Stimulated activated CD4-positive, alpha-beta T cell treated with anti-CD3 and anti-CD28 coated beads, Interleukin-2, amount 100 ng/mL, for 48 hours (primary cell): ENCODE measurements around the gene RSPH6A.

Experiments
- DNase-seq, 2 donors: peaks; one replicate each; pipeline ENCODE4 v3.0.0-alpha.2; 2020

The RSPH6A gene

DNA sequence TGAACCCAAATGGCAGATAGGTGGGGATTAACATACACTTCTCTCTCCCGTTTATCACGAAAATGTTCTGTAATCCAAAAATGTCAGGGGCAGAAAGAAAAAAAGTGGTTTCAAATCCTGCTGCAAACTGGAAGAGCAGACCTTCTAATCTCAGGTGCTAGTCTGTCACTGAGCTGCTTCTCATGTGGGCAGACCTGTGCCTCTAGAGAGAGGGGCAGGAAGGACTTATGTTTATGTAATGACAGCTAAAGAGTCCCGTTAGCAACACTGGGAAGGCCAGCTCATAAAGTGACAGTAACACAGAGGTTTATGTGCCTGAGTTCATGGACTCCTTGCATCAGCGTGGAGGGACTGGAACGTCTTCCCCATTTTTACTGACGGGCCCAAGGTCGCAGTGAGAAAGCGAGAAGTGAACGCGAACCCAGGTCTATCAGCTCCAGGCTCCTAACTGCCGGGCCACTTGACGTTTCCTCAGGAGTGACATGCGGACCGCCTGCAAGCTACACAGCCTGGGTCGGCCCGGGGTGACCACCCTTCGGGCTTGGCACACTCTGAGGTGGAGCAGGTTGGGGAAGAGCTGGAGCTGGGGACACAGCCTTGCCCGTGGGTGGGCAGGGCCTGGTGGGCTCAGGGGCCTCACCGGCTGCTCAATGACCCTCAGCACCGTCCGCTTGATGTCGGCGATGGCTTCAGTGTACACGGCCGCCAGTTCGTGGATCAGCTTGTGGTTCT lies 9.6 kb upstream of the RSPH6A start:
- DNase-seq: no peak

DNA sequence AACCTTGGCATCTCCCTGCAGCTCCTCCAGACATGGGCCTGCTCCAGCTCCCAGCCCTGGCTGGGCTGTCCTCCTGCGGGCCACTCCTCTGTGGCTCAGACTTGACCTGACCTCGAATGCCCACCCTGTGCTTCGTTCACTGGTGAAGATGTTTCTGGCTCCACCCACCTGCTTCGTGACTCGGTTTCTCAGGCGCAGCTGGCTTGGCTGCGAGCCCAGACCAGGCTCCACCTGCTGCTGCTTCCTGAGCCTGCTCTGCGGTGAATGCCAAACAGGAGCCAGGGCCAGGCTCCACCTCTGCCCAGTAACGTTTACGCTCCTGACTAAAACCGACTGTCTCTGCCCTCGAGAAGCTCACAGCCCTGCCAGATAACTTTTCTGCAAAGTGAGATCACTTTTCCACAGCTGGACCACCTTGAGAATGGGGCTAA lies 8.9 kb upstream of the RSPH6A start:
- DNase-seq: no peak

DNA sequence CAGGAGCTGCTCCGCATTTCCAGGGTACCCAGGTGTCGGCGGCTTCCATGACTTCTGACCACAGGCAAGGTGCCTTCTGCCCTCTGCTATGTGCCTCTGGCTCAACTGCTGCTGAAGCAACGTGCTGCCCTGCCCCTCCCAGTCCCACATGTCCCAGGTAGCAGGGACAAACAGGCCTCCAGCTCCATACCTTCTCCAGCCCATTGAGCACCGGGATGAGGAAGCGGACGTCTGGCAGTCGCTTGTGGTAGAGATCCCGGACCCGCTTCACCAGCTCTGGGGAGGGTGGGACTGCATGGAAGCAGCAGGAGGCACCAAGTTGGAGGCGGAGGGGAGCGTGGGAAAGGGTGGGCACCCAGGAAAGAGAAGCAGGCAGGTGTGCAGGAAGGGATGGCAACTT lies 8.1 kb upstream of the RSPH6A start:
- no peak for DNase-seq

DNA sequence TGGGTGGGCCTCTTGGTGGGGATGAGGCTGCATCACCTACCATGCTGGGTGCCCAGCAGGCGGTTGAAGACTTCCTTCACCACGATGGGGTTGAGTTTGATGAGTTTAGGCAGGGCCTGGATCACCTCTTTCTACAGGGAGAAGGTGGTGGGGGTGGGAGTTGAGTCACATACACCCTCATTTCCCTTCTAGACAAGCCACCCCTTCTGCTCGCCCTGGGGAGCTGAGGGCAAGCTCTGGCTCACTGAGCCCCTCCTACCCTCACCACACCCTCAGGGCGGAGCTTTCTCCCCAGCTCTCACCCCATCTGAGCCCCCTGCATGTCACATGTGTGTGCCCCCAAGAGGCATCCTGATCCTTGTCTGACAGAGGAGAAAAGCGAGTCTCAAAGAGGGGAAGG lies 7.6 kb upstream of the RSPH6A start:
- DNase-seq: no peak

DNA sequence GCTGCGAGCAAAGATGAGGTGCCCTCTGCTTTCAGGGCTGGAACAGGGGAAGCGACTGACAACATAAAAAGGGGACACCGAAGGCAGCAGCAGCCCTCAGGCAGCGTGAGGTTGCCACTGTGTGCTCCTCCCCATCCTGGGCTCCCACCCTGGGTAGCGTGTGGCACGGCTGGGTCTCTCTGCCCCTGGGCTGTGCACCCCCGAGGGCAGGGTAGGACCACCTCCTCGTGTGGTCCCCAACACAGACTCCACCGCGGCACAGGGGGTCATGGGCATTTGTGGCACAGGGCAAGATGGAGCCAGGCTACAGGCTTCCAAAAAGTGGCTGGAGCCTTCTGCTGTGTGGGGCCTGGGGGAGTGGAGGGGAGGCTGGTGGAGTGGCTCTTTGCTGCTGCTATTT lies 6.5 kb upstream of the RSPH6A start:
- DNase-seq: no peak

DNA sequence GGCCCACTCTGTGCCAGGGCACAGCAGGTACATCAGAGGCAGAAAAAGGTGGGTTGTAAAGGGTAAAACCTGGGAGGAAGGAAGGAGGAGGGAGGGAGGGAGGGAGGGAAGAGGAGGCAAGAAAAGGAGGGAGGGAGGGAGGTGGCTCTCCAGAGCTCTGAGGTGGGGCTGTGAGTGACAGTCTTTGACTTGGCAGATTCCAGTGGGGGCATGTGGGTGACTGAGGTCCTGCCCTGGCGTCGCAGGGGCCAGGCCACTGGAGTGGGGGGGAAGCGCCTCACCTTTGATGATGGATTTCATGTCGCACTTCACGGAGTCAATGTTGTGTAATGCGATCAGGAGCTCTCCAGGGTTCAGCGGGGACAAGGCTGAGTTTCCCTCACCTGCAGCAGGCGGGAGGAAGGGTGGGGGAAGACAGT lies 6.0 kb upstream of the RSPH6A start:
- DNase-seq: no peak

DNA sequence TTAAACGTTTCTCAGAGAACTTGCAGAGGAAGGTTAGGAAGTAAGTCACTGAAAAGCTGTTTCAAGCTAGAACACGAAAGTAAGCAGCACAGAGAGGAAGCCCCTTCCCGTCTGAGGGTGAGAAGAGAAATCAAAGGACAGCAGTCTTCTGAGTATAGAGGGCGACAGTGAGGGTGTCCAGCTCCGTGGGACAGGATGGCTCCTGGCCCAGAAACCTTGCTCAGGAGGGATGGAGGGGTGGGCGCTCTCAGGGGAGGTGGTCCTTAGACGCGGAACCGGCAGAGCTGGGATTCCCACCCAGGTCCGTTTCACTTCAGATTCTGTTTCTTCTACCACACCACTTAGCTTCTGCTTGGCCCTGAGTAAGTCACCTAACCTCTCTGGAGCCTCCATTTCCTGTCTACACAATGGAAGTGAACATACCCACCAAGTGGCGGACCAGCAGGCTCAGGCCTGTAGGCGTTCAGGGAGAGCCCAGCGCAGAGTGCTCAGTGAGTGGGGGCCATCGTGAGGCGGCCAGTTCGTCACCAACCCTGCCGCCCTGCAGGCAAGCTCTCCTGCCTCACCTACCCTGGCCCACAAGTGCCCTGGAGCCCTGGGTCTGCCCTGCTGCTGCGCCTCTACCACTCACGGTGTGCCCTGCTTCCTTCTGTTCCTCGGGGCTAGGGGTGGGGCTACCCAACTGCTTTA lies 5.5 kb upstream of the RSPH6A start:
- no peak for DNase-seq

DNA sequence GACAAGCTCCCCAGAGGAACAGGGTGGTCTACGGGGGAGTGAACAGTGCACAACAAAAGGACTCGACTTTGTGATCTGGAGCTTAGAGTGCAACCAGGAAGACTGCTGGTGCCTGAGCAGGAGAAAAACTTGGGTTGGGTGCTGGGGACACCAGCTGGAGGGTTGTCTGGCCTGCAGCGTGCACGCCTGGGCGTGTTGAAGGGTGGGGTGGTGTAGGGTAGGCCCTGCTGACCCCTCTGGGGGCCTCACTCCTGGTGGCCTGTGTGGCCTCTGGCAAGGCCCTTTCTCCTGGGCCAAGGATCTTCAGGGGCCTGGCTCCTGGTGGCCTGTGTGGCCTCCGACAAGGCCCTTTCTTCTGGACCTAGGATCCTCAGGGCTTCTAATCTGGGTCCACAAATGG lies 4.7 kb upstream of the RSPH6A start:
- DNase-seq: no peak

DNA sequence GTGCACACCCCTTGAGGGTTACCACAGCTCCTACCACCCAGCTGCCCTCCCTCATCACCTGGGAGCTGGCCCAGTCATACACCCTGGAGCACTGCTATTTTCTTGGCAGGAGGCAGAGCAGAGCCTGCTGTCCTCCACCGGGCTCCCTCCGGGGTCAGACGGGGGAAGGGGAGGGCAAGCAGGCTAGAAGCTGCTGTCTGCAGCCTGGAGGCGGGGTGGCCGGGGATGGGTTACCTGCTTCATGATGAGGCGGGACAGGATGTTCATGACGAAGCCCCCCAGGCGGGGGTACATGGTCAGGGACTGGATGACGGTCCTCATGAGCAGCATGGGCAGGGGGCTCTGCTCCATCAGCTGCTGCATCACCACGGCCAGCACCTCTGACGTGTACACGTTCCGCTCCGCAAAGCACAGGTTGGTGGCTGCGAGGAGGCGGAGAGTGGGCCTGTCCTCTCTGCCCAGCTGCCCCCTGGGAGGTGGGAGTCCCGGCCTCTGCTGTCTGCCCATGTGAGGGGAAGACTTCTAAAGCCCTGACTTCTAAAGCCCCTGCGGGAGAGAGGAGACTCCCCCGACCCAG lies 2.7 kb upstream of the RSPH6A start:
- DNase-seq: no peak

DNA sequence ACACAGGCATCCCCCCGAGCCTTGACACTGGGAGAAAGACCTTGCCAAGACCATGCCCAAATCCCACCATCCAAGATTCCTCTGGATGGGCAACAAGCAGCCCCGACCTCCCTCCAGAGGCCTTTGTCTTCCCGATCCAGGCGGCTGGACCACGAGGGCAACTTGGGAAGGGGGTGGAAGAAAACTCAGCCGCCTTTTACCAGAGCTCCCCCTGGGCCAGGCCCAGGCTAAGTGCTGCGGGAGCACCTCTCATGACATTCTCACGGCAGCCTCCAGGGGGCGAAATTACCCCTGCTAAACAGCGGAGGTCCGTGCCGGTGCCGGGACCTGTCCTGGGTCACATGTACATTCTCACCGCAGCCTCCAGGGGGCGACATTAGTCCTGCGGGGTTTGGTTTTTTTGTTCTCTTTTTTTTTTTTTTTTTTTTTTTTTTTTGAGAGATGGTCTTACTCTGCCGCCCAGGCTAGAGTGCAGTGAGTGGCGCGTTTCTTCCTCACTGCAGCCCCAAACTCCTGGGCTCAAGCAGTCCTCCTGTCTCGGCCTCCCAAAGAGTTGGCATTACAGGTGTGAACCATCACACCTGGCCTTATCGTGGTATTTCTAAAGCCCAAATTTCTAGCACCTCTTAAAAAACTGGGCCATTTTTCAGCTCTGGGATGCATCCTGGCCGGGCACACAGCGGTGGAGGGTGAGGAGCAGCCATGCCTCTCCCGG lies 2.1 kb upstream of the RSPH6A start:
- peak; percentile 98 to 99 for DNase-seq

DNA sequence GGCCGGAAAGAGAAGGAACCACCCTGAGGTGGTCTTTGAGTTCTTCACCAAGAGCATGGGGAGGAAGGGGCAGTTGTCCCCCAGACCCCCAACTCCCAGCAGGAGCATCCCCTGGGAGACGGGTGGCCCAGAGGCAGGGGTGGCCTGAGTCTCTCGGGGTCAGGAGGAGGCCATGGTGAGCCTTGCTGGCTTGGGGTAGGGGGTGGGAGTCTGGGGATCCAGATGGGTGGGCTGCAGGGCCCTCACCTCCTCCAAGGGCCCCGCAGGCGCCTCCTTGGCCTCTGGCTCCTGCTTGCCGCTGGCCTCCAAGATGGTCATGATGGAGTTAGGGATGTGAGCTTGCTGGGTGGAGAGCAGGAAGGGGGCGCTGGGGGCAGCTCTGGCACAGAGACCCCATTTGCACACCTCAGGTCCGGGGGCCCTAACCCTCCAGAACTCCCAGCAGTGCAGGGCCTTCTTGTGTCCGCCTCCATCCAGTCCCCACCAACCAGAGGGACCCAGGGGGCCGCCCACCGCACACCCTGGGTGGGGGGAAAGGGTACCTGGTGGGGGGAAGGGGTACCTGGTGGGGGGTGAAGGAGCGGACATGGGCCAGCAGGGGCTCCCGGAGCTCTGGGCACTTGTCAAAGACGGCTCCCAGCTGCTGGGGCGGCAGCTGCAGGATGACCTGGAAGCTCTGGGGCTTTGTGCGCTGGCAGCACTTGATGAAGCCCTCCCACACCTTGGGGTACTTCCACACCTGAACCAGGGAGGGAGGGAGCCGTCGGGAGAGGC lies 1.3 kb upstream of the RSPH6A start:
- DNase-seq: no peak

DNA sequence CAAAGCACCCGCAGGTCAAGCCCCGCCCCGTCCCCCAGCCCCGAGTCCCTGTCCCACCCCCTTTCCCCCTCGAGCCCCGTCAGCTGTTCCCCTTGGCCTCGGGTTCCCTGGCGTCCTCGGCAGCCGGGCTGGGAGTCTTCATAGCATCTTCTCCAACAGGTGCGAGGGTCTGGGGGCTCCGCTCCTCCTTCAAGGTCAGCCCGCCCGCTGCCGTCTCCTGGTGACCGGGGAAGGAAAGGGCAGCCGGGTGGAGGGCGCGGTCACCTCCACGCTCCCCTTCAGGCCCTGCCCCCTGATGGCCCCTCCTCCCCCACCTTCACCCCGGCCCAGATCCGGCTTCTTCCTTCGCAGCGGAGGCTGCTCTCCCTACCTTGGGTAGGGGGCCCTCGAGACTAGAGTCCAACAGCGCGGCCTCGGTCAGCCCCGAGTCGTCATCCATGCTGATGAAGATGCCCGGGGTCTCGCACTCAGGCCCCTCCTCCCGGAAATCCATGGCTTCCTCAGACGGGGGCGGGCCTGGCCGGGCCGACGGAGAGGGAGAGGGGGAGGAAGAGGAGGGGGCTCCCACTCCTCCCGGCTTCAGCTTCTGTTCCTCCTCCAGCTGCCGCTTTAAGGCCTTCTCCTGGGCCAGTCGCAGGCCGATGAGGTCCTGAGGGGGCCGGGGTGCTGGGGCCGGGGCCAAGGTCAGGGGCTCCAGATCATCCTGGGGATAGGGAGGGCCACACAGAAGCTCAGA lies 541 bp upstream of the RSPH6A start:
- DNase-seq: no peak

DNA sequence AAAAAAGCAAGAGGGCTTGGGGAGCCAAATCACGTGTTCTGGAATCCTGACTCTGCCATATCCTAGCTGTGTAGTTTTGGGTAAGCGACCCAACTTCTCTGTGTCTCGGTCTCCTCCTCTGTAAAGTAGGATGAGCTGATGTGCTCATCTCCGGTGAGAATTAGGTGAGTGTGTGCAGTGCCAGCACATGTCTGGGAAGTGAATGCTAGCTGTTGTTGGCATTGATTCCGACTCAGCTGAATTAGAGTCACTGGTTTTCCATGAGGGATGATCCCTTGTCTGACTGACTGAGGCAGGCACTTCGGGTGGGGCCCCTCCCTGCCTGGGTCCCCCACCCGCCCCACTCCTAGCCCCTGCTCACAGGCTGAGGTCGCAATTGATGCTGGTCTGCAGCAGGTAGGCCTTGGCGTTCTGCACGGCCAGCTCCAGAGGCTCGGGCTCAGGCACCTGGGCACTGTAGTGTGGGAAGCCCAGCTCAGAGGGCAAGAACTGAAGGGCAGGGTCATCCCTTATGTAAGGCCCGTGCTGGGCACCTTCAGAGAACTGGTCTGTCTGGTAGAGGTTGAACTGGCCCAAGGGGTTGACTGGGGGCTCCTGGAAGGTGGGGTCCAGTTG lies 835 bp downstream of the RSPH6A start:
- no peak for DNase-seq

DNA sequence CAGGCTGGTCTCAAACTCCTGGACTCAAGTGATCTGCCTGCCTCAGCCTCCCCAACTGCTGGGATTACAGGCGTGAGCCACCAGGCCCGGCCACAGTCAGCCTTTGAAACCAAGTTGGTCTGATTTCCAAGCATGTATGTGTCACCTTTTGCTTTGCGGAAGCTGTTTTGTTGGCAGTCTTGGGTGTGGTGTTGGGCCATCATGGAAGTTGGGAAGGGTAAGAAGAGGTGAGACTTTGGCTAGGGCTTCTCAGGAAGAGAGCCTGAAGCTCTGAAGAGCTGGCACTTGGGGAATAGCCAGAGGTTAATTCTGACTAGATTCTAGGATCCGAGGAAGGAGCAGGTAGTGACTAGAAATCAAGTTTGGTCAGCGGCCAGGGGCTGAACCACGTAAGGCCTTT lies 2.8 kb downstream of the RSPH6A start:
- DNase-seq: no peak

DNA sequence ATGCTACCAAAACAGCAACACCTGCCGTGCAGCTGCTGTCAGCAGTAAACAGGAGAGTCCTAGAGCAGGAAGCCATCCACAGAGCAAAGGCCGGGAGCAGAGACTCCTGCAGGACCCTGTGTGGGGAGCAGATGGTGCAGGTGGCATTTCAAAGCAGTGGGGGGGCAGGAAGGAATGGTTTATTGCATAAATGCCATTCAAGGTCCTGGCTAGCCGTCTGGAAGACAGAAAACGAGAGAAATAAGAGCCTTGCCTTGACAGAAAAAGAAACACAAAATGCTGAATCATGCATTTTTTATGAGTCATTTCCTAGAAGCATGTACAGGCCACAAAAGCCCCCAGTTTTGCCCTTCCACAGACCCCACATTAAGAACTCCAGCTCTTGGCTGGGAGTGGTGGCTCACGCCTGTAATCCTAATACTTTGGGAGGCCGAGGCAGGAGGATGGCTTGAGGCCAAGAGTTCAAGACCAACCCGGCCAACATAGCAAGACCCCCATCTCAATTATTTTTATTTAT lies 5.4 kb downstream of the RSPH6A start:
- no peak for DNase-seq

DNA sequence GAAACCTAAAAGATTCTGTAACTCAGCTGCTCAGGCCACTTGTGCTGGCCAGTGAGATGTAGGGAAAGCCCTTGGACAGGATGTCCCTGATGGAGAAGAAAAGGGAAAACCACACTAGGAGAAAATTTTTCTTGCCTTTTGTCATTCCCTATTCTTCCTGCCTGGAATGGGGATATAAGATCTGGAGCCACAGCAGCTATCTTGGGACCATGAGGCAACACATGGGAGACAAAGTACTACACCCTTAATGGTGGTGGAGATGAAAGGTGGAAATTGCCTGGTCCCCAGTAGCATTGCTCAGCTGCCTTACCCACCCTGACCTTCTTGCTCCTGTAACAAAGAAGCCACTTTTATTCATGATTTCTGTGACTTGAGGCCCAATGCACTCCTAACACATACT lies 9.4 kb downstream of the RSPH6A start:
- DNase-seq: no peak

DNA sequence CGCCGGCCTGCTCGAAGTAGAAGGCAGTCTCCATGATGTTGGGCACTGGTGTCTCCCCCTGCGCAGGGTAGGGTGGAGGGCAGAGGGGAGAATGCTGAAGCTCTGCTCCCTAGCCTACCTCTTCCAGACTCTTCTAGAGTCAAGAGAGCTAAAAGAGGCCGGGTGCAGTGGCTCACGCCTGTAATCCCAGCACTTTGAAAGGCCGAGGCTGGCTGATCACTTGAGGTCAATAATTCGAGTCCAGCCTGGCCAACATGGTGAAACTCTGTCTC lies 10.2 kb downstream of the RSPH6A start:
- DNase-seq: no peak

DNA sequence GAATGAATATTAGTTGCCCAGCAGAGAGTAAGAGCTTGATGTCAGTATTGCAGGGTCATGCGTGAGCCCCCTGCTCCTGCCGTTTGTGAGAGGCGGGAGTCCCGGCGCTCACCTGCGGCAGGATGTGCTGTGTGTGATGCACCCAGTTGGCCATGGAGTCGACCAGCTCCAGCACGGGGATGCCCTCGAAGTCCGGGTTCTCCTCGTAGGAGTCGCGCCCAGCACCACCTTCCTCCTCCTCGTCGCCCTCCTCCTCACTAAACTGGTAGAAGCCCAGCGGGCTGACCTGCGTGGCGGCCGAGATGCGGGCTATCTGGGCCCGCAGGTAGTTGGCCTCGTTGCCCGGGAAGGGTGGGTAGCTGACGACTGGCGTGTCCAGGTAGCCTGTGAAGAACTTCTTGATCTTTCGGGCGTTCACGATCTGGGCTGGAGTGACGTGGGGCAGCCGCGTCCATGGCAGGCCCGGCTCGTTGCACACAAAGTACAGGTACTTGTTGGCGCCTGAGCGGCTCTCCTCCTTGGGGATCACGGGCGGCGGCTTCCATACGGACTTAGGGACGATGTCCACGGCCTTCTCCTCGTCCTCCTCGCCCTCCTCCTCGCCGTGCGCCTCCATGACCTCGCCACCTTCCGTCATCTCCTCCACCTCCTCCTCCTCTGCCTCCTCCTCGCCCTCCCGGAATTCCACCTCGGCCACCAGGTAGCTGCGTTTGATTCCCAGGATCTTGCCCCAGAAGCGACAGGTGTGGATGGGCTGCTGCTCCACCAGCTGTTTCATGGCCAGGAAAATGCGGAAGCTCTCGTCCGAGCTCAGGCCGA lies 10.8 kb downstream of the RSPH6A start:
- DNase-seq: no peak

DNA sequence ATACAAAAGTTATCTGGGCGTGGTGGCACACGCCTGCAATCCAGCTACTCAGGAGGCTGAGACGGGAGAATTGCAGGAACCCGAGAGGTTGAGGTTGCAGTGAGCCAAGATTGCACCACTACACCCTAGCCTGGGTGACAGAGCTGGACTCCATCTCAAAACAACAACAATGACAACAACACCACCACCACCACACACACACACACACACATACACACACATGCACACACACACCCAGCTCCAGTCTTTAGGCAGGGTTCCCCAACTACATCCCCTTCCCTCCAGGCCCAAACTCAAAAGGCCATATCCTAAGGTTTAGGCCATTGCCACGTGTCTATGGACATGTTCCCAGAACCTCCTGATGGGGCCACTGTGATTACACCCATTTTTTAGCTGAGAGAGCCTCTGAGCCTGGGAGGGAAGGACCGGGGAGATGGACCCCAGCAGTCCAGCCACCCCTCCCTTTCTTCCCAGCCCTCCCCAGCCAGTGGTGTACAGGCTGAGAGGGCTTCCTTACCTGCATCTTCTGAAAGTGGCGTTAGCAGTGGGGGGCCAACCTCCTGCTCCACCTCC lies 13.4 kb downstream of the RSPH6A start:
- DNase-seq: no peak

DNA sequence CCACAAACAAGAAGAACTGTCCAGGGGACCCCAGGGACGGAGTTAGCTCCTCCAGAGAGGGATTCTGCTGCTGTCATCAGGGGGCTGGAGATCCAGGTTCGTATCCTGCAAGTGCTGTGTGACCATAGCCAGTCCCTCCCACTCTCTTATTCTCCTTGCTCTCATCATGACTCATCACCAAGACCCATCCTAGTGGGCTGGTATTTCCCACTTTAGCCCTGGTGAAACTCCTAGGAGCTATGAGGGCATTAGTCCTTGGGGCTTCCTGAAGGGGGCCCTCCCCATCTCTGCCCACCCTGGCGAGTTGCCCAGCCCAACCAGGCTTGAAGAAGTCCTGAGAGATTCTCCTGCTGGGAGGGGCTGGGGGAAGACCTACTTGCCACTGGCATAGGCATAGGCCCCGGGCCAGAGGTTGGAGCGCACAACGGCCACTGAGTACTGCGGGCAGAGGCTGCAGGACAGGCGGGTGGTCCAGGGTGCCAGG lies 15.0 kb downstream of the RSPH6A start:
- DNase-seq: no peak
